Measurements from ENCODE around the gene UPF3A.

DNA sequence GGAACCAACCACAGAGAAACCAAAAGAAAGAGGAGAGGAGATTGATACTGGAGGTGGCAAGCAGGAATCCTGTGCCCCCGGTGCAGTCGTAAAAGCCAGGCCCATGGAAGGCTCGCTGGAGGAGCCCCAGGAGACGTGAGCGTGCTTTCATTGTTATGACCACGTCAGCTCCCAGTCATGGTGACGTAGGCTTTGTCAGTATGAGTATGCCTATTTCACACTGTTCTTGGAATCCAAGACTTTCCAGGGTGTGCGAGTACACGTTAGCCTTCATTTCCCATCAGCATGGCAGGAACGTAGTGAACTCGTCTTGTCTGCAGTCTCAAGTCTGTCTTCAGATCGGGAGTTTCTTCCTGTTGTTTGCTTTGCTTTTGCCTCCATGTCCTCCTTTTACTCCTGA is 17.5 kb downstream of the UPF3A start:
- no peak for TF ChIP-seq EZH2 (IDR thresholded peaks at IDR 0.05)
- TF ChIP-seq POLR2AphosphoS5 (IDR thresholded peaks at IDR 0.05; ENCODE audit: borderline replicate concordance, low read depth, low read length), result no peak
